ENCODE results near the gene PLEKHA7.
"Not testable (repeated sequence)": the region's sequence is repeated elsewhere in the genome, so short reads cannot be mapped to it uniquely, and the experiment has no call there.

The PLEKHA7 gene

GRCh38 chr11:16905375-16905774 lies 108.8 kb downstream of the PLEKHA7 start:
- no peak for DNase-seq

- not testable (repeated sequence) for DNase-seq
Observed at GRCh38 chr11:16904761-16905160, 109.5 kb downstream of the PLEKHA7 start.

- no peak for DNase-seq
Observed at GRCh38 chr11:16902781-16903378, 111.3 kb downstream of the PLEKHA7 start.

GRCh38 chr11:16902182-16902581 lies 112.0 kb downstream of the PLEKHA7 start:
- DNase-seq: peak; percentile 70

- no peak for DNase-seq
Observed at GRCh38 chr11:16900491-16900890, 113.7 kb downstream of the PLEKHA7 start.

GRCh38 chr11:16899708-16900303 lies 114.4 kb downstream of the PLEKHA7 start:
- no peak for DNase-seq

GRCh38 chr11:16898274-16898985 lies 115.8 kb downstream of the PLEKHA7 start:
- no peak for DNase-seq

- no peak for DNase-seq
Observed at GRCh38 chr11:16897470-16898061, 116.6 kb downstream of the PLEKHA7 start.

- no peak for DNase-seq
Observed at GRCh38 chr11:16896729-16897469, 117.3 kb downstream of the PLEKHA7 start.

GRCh38 chr11:16895306-16895705 lies 118.9 kb downstream of the PLEKHA7 start:
- DNase-seq: peak; percentile 33

GRCh38 chr11:16893456-16894066 lies 120.7 kb downstream of the PLEKHA7 start:
- no peak for DNase-seq

GRCh38 chr11:16891964-16892363 lies 122.2 kb downstream of the PLEKHA7 start:
- DNase-seq: peak; percentile 98

GRCh38 chr11:16891165-16891564 lies 123.0 kb downstream of the PLEKHA7 start:
- peak; percentile 84 for DNase-seq

GRCh38 chr11:16890442-16890841 lies 123.8 kb downstream of the PLEKHA7 start:
- no peak for DNase-seq

- no peak for DNase-seq
Observed at GRCh38 chr11:16889905-16890304, 124.3 kb downstream of the PLEKHA7 start.

- DNase-seq: not testable (repeated sequence)
Observed at GRCh38 chr11:16889010-16889409, 125.2 kb downstream of the PLEKHA7 start.

- not testable (repeated sequence) for DNase-seq
Observed at GRCh38 chr11:16887887-16888286, 126.3 kb downstream of the PLEKHA7 start.

GRCh38 chr11:16883174-16883573 lies 131.0 kb downstream of the PLEKHA7 start:
- peak; percentile 31 for DNase-seq

- no peak for DNase-seq
Observed at GRCh38 chr11:16881766-16882165, 132.4 kb downstream of the PLEKHA7 start.

GRCh38 chr11:16881074-16881709 lies 133.0 kb downstream of the PLEKHA7 start:
- peak; percentile 78 for DNase-seq

GRCh38 chr11:16880184-16880801 lies 133.9 kb downstream of the PLEKHA7 start:
- no peak for DNase-seq

GRCh38 chr11:16879690-16880089 lies 134.5 kb downstream of the PLEKHA7 start:
- DNase-seq: no peak

Data from NCI-H226 (cell line).